Neural progenitor cell (in vitro differentiated cells): ENCODE measurements around the gene ULK4.

Source experiments
- EZH2 ChIP-seq: fragments of 200-600 bp; sonication (generic); IDR thresholded peaks from 2 replicates; pipeline ENCODE4 v1.6.1; 2017; ENCODE audit warnings: antibody characterized with exemption, mild to moderate bottlenecking, moderate library complexity
- EZH2phosphoT487 ChIP-seq: fragments of 200-600 bp; sonication (generic); IDR thresholded peaks from 2 replicates; pipeline ENCODE4 v1.6.1; 2017; ENCODE audit warnings: antibody characterized with exemption
- TF ChIP-seq, protein P1 (sequence below): fragments of 200-600 bp; sonication (generic); IDR thresholded peaks from 2 replicates; pipeline ENCODE4 v1.5.1; 2017; ENCODE audit warnings: antibody characterized with exemption, mild to moderate bottlenecking

DNA sequence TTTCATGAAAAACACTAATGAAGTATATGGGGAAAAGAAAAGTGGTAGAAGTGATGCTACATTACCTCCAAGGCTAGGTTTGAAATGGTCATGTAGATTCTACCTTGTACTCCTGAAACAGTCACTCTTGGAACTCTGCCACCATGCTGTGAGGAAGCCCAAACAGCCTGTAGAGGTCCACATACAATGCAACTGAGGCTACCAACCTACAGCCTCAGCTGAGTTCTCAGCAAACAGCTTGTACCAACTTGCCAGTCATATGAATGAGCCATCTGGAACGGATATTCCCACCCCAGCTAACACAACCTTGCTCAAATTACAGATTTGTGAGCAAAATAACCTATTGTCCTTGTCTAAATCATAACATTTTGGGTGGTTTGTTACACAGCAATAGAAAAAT, 193.5 kb downstream of the ULK4 start:
- TF ChIP-seq, protein P1, sequence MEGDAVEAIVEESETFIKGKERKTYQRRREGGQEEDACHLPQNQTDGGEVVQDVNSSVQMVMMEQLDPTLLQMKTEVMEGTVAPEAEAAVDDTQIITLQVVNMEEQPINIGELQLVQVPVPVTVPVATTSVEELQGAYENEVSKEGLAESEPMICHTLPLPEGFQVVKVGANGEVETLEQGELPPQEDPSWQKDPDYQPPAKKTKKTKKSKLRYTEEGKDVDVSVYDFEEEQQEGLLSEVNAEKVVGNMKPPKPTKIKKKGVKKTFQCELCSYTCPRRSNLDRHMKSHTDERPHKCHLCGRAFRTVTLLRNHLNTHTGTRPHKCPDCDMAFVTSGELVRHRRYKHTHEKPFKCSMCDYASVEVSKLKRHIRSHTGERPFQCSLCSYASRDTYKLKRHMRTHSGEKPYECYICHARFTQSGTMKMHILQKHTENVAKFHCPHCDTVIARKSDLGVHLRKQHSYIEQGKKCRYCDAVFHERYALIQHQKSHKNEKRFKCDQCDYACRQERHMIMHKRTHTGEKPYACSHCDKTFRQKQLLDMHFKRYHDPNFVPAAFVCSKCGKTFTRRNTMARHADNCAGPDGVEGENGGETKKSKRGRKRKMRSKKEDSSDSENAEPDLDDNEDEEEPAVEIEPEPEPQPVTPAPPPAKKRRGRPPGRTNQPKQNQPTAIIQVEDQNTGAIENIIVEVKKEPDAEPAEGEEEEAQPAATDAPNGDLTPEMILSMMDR, result no peak
- TF ChIP-seq EZH2 (no peak), EZH2phosphoT487 (no peak)
